Measurements from ENCODE around the gene CCDC120.

CCDC120 gene

DNA sequence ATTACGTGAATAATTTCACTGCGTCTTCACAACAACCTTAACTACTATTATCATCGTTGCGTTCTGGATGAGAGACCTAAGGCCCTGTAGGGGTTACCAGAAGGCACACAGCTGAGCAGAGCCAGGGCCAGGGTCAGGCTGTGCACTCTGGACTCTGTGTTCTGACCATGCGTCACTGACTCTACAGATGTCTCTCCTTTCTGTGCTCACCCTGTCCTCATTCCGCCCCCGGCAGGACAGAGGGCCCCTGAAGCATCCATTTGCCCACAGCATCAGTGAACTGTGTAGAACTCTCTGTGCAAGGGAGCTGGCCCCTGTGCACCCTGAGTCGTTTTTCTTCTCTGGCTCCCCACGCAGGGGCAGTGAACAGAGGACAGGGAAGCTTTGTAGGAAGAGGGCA is 43.4 kb downstream of the CCDC120 start:
- DNase-seq = no peak

DNA sequence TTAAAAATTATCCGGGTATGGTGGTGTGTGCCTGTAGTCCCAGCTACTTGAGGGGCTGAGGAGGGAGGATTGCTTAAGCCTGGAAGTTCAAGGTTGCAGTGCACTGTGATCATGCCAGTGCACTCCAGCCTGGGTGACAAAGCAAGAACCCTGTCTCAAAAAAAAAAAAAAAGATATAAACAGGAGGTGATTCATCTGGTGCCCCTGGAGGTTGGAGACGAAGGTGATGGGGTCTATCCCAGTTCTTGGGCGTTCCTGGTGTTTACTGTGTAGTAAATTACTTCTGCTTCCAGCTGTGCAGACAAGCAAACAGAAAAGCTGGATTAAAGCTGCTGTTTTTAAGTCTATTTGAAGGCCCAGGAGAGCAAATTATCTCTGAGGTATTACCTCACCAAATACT is 44.8 kb downstream of the CCDC120 start:
- DNase-seq = no peak

DNA sequence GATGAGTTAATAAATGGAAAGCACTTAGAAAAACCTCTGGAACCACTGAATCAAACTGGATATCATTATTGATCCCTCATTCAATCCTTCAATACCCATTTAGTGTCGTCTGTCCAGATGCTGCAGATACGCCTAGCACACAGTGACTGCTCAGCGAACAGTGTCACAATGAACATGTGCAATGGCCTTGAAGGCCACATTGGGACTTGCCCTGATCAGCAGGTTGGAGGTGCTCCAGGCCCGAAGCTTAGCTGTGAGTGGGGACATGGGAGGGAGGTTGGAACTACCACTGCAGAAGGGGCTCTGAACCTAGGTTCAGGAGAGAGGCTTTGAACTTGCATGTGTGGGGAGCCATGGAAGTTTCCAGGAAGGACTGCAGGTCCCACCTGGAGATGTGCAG is 47.5 kb downstream of the CCDC120 start:
- DNase-seq = no peak

DNA sequence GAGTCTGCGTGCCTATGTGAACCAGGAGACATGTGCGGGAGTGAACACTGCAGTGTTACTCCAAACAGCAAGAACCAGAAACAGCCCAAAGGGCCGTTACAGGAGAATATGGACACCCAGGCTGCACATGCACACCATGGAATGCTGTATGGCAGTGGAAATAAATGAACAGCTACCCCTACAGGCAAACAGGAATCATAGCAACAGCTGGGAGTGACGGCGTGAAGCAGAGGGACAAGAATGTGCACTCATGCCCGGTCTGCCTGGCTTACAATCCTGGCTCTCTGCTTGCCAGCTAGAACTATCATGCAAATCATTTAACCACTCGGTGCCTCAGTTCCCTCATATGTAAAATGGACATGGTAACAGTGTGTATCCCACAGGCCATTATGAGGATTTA is 48.1 kb downstream of the CCDC120 start:
- peak in 1 of 2 experiments; percentile 8 for DNase-seq

DNA sequence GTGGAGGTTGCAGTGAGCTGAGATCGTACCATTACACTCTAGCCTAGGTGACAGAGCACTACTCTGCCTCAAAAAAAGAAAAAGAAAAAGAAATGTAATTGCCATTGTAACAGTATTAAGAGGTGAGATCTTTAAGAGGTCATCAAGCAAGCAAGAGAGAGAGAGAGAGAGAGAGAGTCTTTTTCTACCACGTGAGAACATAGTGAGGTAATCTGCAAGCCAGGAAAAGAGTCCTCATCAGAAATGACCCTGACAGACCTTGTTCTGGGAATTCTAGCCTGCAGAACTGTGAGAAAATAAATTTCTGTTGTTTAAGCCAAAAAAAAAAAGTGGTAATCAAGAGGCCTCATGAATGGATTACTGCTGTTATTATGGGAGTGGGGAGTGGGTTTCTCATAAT is 49.8 kb downstream of the CCDC120 start:
- DNase-seq = no peak

DNA sequence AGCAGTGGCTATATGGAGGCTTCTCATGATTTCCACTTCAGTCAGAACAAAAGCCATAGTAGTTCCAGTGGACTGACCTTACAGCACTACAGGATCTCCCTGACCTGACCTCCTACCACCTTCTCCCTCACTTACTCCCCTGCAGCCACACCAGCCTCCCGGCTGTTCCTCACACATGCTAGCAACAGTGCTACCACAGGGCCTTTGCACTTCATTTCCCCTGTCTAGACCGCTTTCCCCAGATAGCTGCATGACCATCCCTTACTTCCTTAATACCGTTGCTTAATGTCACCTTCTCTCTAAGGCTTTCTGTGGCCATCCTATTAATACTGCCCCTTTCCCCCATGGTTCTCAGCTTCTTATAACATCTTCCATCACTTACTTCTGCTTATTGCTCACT is 51.6 kb downstream of the CCDC120 start:
- DNase-seq = no peak

DNA sequence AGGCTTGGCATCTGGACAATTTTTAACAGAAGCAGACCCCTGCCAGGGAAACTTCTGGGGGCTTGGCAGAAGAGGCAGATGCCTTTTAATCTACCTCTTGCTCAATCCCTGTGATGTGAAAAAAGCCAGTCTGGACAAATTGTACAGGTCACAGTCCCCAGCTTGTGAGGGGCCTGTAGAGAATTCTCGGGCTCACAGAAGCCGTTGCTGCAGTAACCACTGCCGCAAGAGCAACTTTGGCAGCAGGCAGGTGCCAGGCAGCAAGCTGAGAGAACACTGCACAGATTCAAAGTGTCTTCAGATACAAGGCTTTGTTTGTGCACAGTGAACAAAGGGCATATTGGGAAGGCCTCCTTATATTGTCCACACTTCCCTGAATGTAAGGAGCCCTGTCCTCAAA is 53.0 kb downstream of the CCDC120 start:
- DNase-seq = no peak

DNA sequence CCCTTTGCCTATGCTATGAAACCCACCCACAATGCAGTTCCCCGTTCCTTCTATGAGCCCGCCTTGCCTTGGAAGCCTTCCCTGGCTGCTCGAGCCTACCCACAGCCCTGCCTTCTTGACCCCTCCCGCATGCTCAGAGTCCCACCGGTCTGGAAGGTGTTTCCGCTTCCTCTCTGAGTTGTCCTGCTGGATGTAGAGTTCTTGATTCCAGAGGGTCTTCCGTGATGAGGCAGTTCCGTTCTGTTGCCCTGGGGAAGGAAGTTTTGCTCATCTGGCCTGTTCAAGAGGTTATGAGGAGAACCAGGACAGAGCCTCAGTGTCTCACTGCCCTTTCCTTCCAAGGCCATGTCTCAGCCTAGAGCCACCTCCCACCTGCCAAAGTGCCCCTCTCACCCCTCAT is 57.3 kb downstream of the CCDC120 start:
- DNase-seq = no peak

DNA sequence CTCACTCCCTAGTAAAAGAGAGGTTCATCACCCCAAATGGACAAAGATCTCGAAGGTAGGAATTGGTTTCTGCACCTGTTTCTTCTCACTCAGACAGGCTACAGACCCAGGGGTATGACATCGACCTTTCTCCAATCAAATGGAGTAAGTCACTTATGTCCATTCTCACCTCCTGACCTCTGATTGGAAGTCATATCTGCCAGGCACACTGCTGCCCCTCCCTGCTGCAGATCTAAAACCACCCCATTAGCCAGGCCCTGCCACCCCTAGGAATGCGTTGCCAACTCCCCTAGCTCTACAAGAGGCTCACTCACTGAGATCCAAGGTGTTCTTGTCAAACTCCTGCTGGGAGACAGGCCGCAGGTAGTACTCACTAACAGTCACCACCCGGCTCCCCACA is 57.9 kb downstream of the CCDC120 start:
- no peak for DNase-seq

DNA sequence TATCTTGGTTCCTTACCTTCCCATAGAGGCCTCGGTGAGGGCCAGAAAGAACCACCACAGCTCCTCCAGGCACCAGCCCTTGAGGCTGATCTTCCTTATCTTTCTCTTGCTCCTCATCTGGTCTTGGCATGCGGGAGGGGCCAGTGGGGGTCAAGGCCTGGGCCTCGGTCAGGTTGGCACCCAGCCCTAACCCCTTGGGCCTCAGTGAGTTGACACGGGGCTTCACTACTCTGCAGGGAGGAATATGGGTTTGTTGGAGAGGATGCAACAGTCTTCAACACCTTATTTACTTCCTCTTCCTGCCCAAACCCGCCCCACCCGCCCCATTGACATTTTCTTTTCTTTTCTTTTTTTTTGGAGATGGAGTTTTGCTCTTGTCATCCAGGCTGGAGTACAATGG is 58.8 kb downstream of the CCDC120 start:
- DNase-seq = no peak
